ENCODE measurements around the gene SPDYE17.
"Not testable (repeated sequence)": the region's sequence is repeated elsewhere in the genome, so short reads cannot be mapped to it uniquely, and the experiment has no call there.

DNA sequence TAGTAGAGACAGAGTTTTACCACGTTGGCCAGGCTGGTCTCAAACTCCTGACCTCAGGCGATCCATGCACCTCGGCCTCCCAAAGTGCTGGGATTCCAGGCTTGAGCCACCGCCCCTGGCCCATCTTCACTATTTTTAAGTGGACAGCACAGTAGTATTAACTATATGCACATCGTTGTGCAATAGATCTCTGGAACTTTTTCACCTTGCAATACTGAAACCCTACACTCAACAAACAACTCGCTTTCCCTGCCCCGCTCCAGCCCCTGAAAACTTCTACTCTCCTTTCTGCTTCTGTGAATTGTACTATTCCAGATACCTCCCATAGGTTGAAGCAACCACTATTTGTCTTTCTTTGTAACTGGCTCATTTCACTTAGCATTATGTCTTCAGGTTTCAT, 33.7 kb upstream of the SPDYE17 start:
- TF ChIP-seq RFX5 (IDR thresholded peaks at IDR 0.05; ENCODE audit: low read depth, low read length); POLR2A (IDR thresholded peaks at IDR 0.05; ENCODE audit: low read depth, low read length); CEBPB (IDR thresholded peaks at IDR 0.05; ENCODE audit: low read depth, low read length); SMC3 (IDR thresholded peaks at IDR 0.05; ENCODE audit: low read depth, low read length); BHLHE40 (IDR thresholded peaks at IDR 0.05; ENCODE audit: low read depth, low read length); MAFK (IDR thresholded peaks at IDR 0.05; ENCODE audit: low read depth, low read length); CHD1 (IDR thresholded peaks at IDR 0.05; ENCODE audit: low read depth, low read length); MAZ (IDR thresholded peaks at IDR 0.05; ENCODE audit: borderline replicate concordance, low read depth, low read length); RAD21 (IDR thresholded peaks at IDR 0.05; ENCODE audit: low read length): not testable (repeated sequence)
- TF ChIP-seq, protein P1, sequence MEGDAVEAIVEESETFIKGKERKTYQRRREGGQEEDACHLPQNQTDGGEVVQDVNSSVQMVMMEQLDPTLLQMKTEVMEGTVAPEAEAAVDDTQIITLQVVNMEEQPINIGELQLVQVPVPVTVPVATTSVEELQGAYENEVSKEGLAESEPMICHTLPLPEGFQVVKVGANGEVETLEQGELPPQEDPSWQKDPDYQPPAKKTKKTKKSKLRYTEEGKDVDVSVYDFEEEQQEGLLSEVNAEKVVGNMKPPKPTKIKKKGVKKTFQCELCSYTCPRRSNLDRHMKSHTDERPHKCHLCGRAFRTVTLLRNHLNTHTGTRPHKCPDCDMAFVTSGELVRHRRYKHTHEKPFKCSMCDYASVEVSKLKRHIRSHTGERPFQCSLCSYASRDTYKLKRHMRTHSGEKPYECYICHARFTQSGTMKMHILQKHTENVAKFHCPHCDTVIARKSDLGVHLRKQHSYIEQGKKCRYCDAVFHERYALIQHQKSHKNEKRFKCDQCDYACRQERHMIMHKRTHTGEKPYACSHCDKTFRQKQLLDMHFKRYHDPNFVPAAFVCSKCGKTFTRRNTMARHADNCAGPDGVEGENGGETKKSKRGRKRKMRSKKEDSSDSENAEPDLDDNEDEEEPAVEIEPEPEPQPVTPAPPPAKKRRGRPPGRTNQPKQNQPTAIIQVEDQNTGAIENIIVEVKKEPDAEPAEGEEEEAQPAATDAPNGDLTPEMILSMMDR (conservative IDR thresholded peaks at IDR 0.05; ENCODE audit: low read depth, low read length), result not testable (repeated sequence)
- TF ChIP-seq, protein P2, sequence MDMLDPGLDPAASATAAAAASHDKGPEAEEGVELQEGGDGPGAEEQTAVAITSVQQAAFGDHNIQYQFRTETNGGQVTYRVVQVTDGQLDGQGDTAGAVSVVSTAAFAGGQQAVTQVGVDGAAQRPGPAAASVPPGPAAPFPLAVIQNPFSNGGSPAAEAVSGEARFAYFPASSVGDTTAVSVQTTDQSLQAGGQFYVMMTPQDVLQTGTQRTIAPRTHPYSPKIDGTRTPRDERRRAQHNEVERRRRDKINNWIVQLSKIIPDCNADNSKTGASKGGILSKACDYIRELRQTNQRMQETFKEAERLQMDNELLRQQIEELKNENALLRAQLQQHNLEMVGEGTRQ (IDR thresholded peaks at IDR 0.05; ENCODE audit: low read depth, low read length), result not testable (repeated sequence)

All from IMR-90 (cell line).